Glutamatergic neuron (in vitro differentiated cells): Measurements from ENCODE around the gene CASTOR1. TPM values are rescaled to one million over a fixed set of nuclear protein-coding genes. Genes with fewer than 3 reads are reported as not detected.

ENCODE experiments used
- DNase-seq: peaks from one replicate; pipeline ENCODE4 v3.0.0; 2022
- H3K27ac Mint-ChIP-seq: one replicate; pipeline ENCODE4 v1.8.0; 2020; ENCODE audit warnings: mild to moderate bottlenecking, mixed read lengths, inconsistent platforms; ENCODE audit not compliant: unreplicated experiment
- H3K27me3 Mint-ChIP-seq: one replicate; pipeline ENCODE4 v1.8.0; 2020; ENCODE audit warnings: mild to moderate bottlenecking, moderate library complexity, mixed read lengths, inconsistent platforms; ENCODE audit not compliant: unreplicated experiment
- H3K36me3 Mint-ChIP-seq: one replicate; pipeline ENCODE4 v1.8.0; 2020; ENCODE audit warnings: mild to moderate bottlenecking, mixed read lengths, inconsistent platforms; ENCODE audit not compliant: unreplicated experiment
- H3K4me1 Mint-ChIP-seq: one replicate; pipeline ENCODE4 v1.8.0; 2020; ENCODE audit warnings: mild to moderate bottlenecking, low read depth, mixed read lengths, inconsistent platforms; ENCODE audit not compliant: unreplicated experiment
- H3K4me3 Mint-ChIP-seq: one replicate; pipeline ENCODE4 v1.8.0; 2020; ENCODE audit warnings: mild to moderate bottlenecking, mixed read lengths, inconsistent platforms; ENCODE audit not compliant: unreplicated experiment
- H3K9me3 Mint-ChIP-seq: one replicate; pipeline ENCODE4 v1.8.0; 2020; ENCODE audit warnings: mild to moderate bottlenecking, moderate library complexity, mixed read lengths, inconsistent platforms; ENCODE audit not compliant: unreplicated experiment
- CTCF ChIP-seq: fragments of 200-600 bp; sonication (generic); IDR thresholded peaks from one replicate; pipeline ENCODE4 v1.5.0; 2021; ENCODE audit not compliant: partially characterized antibody, unreplicated experiment
- total RNA-seq: library from RNA; stranded (reverse); fragmentation: NEBNext Ultra II Directional; extraction: Animal tissue kit (Norgen Biotek cat#: 25700); gene quantifications from one replicate; pipeline ENCODE4 v1.2.1, GENCODE V29; 2021; ENCODE audit not compliant: unreplicated experiment

Gene CASTOR1
- total RNA-seq, 1 donor from 2014 or later, result 4.5 TPM

- Mint-ChIP-seq H3K36me3 (no peaks in the 10 kb centered on the region), H3K27me3 (no peaks in the 10 kb centered on the region), H3K27ac (no peak overlapping the region), H3K9me3 (peaks cover 3% of the 10 kb centered on the region), H3K4me3 (no peak overlapping the region), H3K4me1 (peaks cover 2% of the 10 kb centered on the region)
- DNase-seq, result no peak
- no peak for TF ChIP-seq CTCF
Measured at GRCh38 chr22:30305519-30305905, 16.2 kb upstream of the CASTOR1 start.

GRCh38 chr22:30304495-30305244, 15.4 kb upstream of the CASTOR1 start:
- DNase-seq, result no peak
- peaks cover 3% of the 10 kb centered on the region for H3K9me3 Mint-ChIP-seq
- no peak for TF ChIP-seq CTCF
- H3K27me3 Mint-ChIP-seq, result peaks cover 2% of the 10 kb centered on the region
- peaks cover 2% of the 10 kb centered on the region for H3K4me1 Mint-ChIP-seq
- H3K4me3 Mint-ChIP-seq, result no peak overlapping the region
- no peak overlapping the region for H3K27ac Mint-ChIP-seq
- H3K36me3 Mint-ChIP-seq, result no peaks in the 10 kb centered on the region

GRCh38 chr22:30302810-30303138, 13.5 kb upstream of the CASTOR1 start:
- peaks cover 3% of the 10 kb centered on the region for H3K9me3 Mint-ChIP-seq
- H3K27me3 Mint-ChIP-seq, result peaks cover 2% of the 10 kb centered on the region
- no peaks in the 10 kb centered on the region for H3K4me1 Mint-ChIP-seq
- H3K4me3 Mint-ChIP-seq, result no peak overlapping the region
- no peak for DNase-seq
- no peak overlapping the region for H3K27ac Mint-ChIP-seq
- no peak for TF ChIP-seq CTCF
- H3K36me3 Mint-ChIP-seq, result no peaks in the 10 kb centered on the region

GRCh38 chr22:30301995-30302809, 12.9 kb upstream of the CASTOR1 start:
- Mint-ChIP-seq H3K9me3 (peaks cover 3% of the 10 kb centered on the region), H3K4me3 (no peak overlapping the region), H3K27ac (no peak overlapping the region), H3K4me1 (no peaks in the 10 kb centered on the region), H3K36me3 (no peaks in the 10 kb centered on the region), H3K27me3 (peaks cover 2% of the 10 kb centered on the region)
- no peak for TF ChIP-seq CTCF
- no peak for DNase-seq

DNA sequence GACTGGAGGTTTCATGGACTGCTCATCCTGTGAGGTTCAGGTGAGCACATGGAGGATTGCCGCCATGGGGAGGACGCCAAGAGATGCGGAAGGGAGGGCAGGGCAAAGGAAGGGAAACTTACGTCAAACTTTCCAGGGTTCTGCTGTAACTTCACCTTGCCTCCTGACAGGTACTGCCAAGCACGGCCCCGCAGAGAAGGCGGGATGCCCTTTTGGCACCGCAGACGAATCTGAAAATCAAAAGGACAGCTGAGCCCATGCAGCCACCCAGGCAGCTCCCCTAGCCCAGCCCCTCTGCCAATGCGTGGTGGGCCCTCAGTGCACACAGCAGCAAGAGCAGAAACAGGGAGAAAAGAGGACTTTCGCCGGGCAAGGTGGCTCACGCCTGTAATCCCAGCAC, 10.0 kb upstream of the CASTOR1 start:
- TF ChIP-seq CTCF, result no peak
- H3K27ac Mint-ChIP-seq, result no peak overlapping the region
- peaks cover 2% of the 10 kb centered on the region for H3K27me3 Mint-ChIP-seq
- DNase-seq, result no peak
- H3K9me3 Mint-ChIP-seq, result peaks cover 6% of the 10 kb centered on the region
- H3K4me1 Mint-ChIP-seq, result no peaks in the 10 kb centered on the region
- no peaks in the 10 kb centered on the region for H3K36me3 Mint-ChIP-seq
- no peak overlapping the region for H3K4me3 Mint-ChIP-seq
